Measurements from ENCODE around the gene NCAN. TPM values are rescaled to one million over a fixed set of nuclear protein-coding genes. Genes with fewer than 3 reads are reported as not detected.
A peak's percentile ranks its signal among the peaks of the same experiment; 100 is the strongest.

NCAN gene
- total and polyA plus RNA-seq, 2 of the 13 experiments (the other 11 are each of a cell fraction or from before 2014, with no cell fraction given), result not detected

- TF ChIP-seq XBP1 (CRISPR knock-in tag; IDR thresholded peaks at IDR 0.05) (no peak), WIZ (CRISPR knock-in tag; IDR thresholded peaks at IDR 0.05) (peak; percentile 41; the same call in 1 of the 2 replicates), ZNF546 (CRISPR knock-in tag; conservative IDR thresholded peaks at IDR 0.05) (no peak), TOPORS (CRISPR knock-in tag; IDR thresholded peaks at IDR 0.05) (0 out of 2 replicates have a peak, but pooled peaks have one; percentile 24), REL (CRISPR knock-in tag; conservative IDR thresholded peaks at IDR 0.05) (no peak), ELF1 (CRISPR knock-in tag; IDR thresholded peaks at IDR 0.05) (peak; percentile 84), KLF9 (CRISPR knock-in tag; IDR thresholded peaks at IDR 0.05; ENCODE audit: low read depth) (no peak), IKZF1 (IDR thresholded peaks at IDR 0.05) (no peak), PTBP1 (IDR thresholded peaks at IDR 0.05; ENCODE audit: low read depth, low read length, poor library complexity, severe bottlenecking) (peak; percentile 25), MBNL3 (CRISPR knock-in tag; conservative IDR thresholded peaks at IDR 0.05) (no peak), NAIF1 (CRISPR knock-in tag; IDR thresholded peaks at IDR 0.05; ENCODE audit: borderline replicate concordance) (no peak), CSRNP1 (CRISPR knock-in tag; IDR thresholded peaks at IDR 0.05) (0 out of 2 replicates have a peak, but pooled peaks have one; percentile 46), MZF1 (CRISPR knock-in tag; IDR thresholded peaks at IDR 0.05; ENCODE audit: borderline replicate concordance) (0 out of 2 replicates have a peak, but pooled peaks have one; percentile 36), ZFP36L1 (CRISPR knock-in tag; IDR thresholded peaks at IDR 0.05) (0 out of 2 replicates have a peak, but pooled peaks have one; percentile 49), FIP1L1 (IDR thresholded peaks at IDR 0.05; ENCODE audit: borderline replicate concordance, insufficient read depth, low read depth, low read length) (no peak), SPEN (CRISPR knock-in tag; IDR thresholded peaks at IDR 0.05; ENCODE audit: low read depth) (peak; percentile 51; the same call in 1 of the 2 replicates), FLYWCH1 (CRISPR knock-in tag; IDR thresholded peaks at IDR 0.05) (no peak), ZNF543 (CRISPR knock-in tag; IDR thresholded peaks at IDR 0.05) (no peak), KDM2A (CRISPR knock-in tag; IDR thresholded peaks at IDR 0.05; ENCODE audit: borderline replicate concordance, low read depth) (peak; percentile 92), KAT8 (CRISPR knock-in tag; IDR thresholded peaks at IDR 0.05) (0 out of 2 replicates have a peak, but pooled peaks have one; percentile 43), HDAC1 (CRISPR knock-in tag; IDR thresholded peaks at IDR 0.05) (peak; percentile 71), SAP130 (CRISPR knock-in tag; IDR thresholded peaks at IDR 0.05; ENCODE audit: low read depth) (peak; percentile 86)
- TF ChIP-seq, protein P1, sequence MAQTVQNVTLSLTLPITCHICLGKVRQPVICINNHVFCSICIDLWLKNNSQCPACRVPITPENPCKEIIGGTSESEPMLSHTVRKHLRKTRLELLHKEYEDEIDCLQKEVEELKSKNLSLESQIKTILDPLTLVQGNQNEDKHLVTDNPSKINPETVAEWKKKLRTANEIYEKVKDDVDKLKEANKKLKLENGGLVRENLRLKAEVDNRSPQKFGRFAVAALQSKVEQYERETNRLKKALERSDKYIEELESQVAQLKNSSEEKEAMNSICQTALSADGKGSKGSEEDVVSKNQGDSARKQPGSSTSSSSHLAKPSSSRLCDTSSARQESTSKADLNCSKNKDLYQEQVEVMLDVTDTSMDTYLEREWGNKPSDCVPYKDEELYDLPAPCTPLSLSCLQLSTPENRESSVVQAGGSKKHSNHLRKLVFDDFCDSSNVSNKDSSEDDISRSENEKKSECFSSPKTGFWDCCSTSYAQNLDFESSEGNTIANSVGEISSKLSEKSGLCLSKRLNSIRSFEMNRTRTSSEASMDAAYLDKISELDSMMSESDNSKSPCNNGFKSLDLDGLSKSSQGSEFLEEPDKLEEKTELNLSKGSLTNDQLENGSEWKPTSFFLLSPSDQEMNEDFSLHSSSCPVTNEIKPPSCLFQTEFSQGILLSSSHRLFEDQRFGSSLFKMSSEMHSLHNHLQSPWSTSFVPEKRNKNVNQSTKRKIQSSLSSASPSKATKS (CRISPR knock-in tag; IDR thresholded peaks at IDR 0.05), result no peak
- TF ChIP-seq, protein P2, sequence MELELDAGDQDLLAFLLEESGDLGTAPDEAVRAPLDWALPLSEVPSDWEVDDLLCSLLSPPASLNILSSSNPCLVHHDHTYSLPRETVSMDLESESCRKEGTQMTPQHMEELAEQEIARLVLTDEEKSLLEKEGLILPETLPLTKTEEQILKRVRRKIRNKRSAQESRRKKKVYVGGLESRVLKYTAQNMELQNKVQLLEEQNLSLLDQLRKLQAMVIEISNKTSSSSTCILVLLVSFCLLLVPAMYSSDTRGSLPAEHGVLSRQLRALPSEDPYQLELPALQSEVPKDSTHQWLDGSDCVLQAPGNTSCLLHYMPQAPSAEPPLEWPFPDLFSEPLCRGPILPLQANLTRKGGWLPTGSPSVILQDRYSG (CRISPR knock-in tag; IDR thresholded peaks at IDR 0.05), result no peak
Measured at GRCh38 chr19:19203012-19203856, 8.5 kb upstream of the NCAN start, which contains the start of gene NR2C2AP (continued).

All from HepG2 (cell line).